Measurements from ENCODE around the gene MARCHF2.
"Not testable (repeated sequence)": the region's sequence is repeated elsewhere in the genome, so short reads cannot be mapped to it uniquely, and the experiment has no call there.

GRCh38 chr19:8386419-8386818 is 26.7 kb upstream of the MARCHF2 start:
- TF ChIP-seq, protein P1, sequence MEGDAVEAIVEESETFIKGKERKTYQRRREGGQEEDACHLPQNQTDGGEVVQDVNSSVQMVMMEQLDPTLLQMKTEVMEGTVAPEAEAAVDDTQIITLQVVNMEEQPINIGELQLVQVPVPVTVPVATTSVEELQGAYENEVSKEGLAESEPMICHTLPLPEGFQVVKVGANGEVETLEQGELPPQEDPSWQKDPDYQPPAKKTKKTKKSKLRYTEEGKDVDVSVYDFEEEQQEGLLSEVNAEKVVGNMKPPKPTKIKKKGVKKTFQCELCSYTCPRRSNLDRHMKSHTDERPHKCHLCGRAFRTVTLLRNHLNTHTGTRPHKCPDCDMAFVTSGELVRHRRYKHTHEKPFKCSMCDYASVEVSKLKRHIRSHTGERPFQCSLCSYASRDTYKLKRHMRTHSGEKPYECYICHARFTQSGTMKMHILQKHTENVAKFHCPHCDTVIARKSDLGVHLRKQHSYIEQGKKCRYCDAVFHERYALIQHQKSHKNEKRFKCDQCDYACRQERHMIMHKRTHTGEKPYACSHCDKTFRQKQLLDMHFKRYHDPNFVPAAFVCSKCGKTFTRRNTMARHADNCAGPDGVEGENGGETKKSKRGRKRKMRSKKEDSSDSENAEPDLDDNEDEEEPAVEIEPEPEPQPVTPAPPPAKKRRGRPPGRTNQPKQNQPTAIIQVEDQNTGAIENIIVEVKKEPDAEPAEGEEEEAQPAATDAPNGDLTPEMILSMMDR (IDR thresholded peaks at IDR 0.05): not testable (repeated sequence)
- TF ChIP-seq EP300, POLR2A (IDR thresholded peaks at IDR 0.05): not testable (repeated sequence)
